Measurements from ENCODE around the gene PRKRA. TPM values are rescaled to one million over a fixed set of nuclear protein-coding genes. Genes with fewer than 3 reads are reported as not detected.

The PRKRA gene
- 10 to 100 TPM; 34.0 to 37.1 TPM for total RNA-seq

- Histone ChIP-seq H3K27ac (peak within 1 kb of the TSS; percentile 99), H3K4me1 (peaks cover 5% of the 10 kb centered on the region), H3K36me3 (no peaks in the 10 kb centered on the region), H3K9me3 (no peaks in the 10 kb centered on the region), H3K4me3 (peak within 1 kb of the TSS; percentile 89), H3K9ac (ENCODE audit: low read depth in 2 of 2, low read length in 2 of 2) (peak within 1 kb of the TSS; percentile 85 to 96), H3K27me3 (no peaks in the 10 kb centered on the region)
- intact Hi-C loops (cut with DNase I) = no loop called here
- TF ChIP-seq CTCF (IDR thresholded peaks at IDR 0.05) = no peak
- peak; percentile 98 for DNase-seq
Measured at GRCh38 chr2:178450774-178451525, at the start of gene PRKRA, which contains the start of gene PJVK. PRKRA (minus strand) TSS chr2:178451175; CDS start chr2:178451030, 145 bp downstream. PJVK (plus strand) TSS chr2:178451378; CDS start chr2:178453410, 2,032 bp downstream.

GRCh38 chr2:178499640-178500039, 48.7 kb upstream of the PRKRA start:
- Histone ChIP-seq H3K4me1 (no peaks in the 10 kb centered on the region), H3K36me3 (no peaks in the 10 kb centered on the region), H3K27me3 (no peaks in the 10 kb centered on the region), H3K9ac (ENCODE audit: low read depth in 2 of 2, low read length in 2 of 2) (no peak overlapping the region), H3K9me3 (no peaks in the 10 kb centered on the region), H3K27ac (no peak overlapping the region), H3K4me3 (no peak overlapping the region)
- no peak for TF ChIP-seq CTCF (IDR thresholded peaks at IDR 0.05)
- no peak for DNase-seq
- intact Hi-C loops (cut with DNase I) = no loop called here

- no peak overlapping the region for H3K4me3 ChIP-seq
- no peak for TF ChIP-seq CTCF (IDR thresholded peaks at IDR 0.05)
- intact Hi-C loops (cut with DNase I) = no loop called here
Measured at GRCh38 chr2:178498137-178498536, 47.2 kb upstream of the PRKRA start.

GRCh38 chr2:178496049-178496448, 45.1 kb upstream of the PRKRA start:
- H3K4me3 ChIP-seq = no peak overlapping the region
- no peaks in the 10 kb centered on the region for H3K9me3 ChIP-seq
- peak; percentile 27 for DNase-seq
- TF ChIP-seq CTCF (IDR thresholded peaks at IDR 0.05) = no peak
- H3K9ac ChIP-seq (ENCODE audit: low read depth in 2 of 2, low read length in 2 of 2) = peak overlapping the region in 1 of 2 donors; percentile 22
- H3K27me3 ChIP-seq = no peaks in the 10 kb centered on the region
- intact Hi-C loops (cut with DNase I) = no loop called here
- no peaks in the 10 kb centered on the region for H3K36me3 ChIP-seq
- peak overlapping the region; percentile 47 for H3K27ac ChIP-seq
- H3K4me1 ChIP-seq = no peaks in the 10 kb centered on the region

More at GRCh38 chr2:178498137-178498536, 47.2 kb upstream of the PRKRA start:
- no peaks in the 10 kb centered on the region for H3K36me3 ChIP-seq
- H3K9me3 ChIP-seq = no peaks in the 10 kb centered on the region
- H3K27ac ChIP-seq = no peak overlapping the region
- H3K27me3 ChIP-seq = no peaks in the 10 kb centered on the region
- H3K4me1 ChIP-seq = no peaks in the 10 kb centered on the region
- DNase-seq = no peak
- H3K9ac ChIP-seq (ENCODE audit: low read depth in 2 of 2, low read length in 2 of 2) = no peak overlapping the region

GRCh38 chr2:178491612-178492011, 40.6 kb upstream of the PRKRA start:
- Histone ChIP-seq H3K27me3 (no peaks in the 10 kb centered on the region), H3K9me3 (no peaks in the 10 kb centered on the region), H3K4me3 (no peak overlapping the region), H3K36me3 (no peaks in the 10 kb centered on the region), H3K9ac (ENCODE audit: low read depth in 2 of 2, low read length in 2 of 2) (no peak overlapping the region), H3K27ac (no peak overlapping the region), H3K4me1 (no peaks in the 10 kb centered on the region)
- DNase-seq = no peak
- no peak for TF ChIP-seq CTCF (IDR thresholded peaks at IDR 0.05)
- intact Hi-C loops (cut with DNase I) = no loop called here
